ENCODE data around the gene MRPL50. TPM values are rescaled to one million over a fixed set of nuclear protein-coding genes. Genes with fewer than 3 reads are reported as not detected.

Gene MRPL50
- total RNA-seq (1 to 10 TPM; 6.6 TPM), total RNA-seq (22.3 to 59.8 reads per million in 2 donors)

GRCh38 chr9:101398068-101398929, at the start of gene MRPL50, which contains the start of gene ZNF189:
Gene MRPL50, minus strand, starts transcription at chr9:101398618. Its CDS starts 26 bp downstream, at chr9:101398592.
Gene ZNF189, plus strand, starts transcription at chr9:101398851. Its CDS starts 306 bp downstream, at chr9:101399157.
- H3K27me3 Mint-ChIP-seq: no peaks in the 10 kb centered on the region
- H3K36me3 Mint-ChIP-seq (ENCODE audit: low read depth): peaks cover 25% of the 10 kb centered on the region

GRCh38 chr9:101446732-101447131, 48.3 kb upstream of the MRPL50 start:
- peaks cover 12% of the 10 kb centered on the region for H3K4me1 Mint-ChIP-seq
- ATAC-seq (no peak), DNase-seq (no peak)
- H3K4me3 Mint-ChIP-seq: no peak overlapping the region
- peak overlapping the region; percentile 14 for H3K27ac Mint-ChIP-seq
- H3K9me3 ChIP-seq (ENCODE audit: control insufficient read depth, low read length, poor library complexity, severe bottlenecking): peaks cover 3% of the 10 kb centered on the region
- peaks cover 82% of the 10 kb centered on the region for H3K27me3 Mint-ChIP-seq
- peaks cover 7% of the 10 kb centered on the region for H3K36me3 Mint-ChIP-seq (ENCODE audit: low read depth)

More at GRCh38 chr9:101398068-101398929, at the start of gene MRPL50, which contains the start of gene ZNF189:
- ATAC-seq (peak; percentile 96), DNase-seq (peak; percentile 88 to 92 (median 92))
- H3K9me3 ChIP-seq (ENCODE audit: control insufficient read depth, low read length, poor library complexity, severe bottlenecking): no peaks in the 10 kb centered on the region
- peak within 1 kb of the TSS; percentile 99 for H3K4me3 Mint-ChIP-seq
- H3K27ac Mint-ChIP-seq: peak within 1 kb of the TSS; percentile 99
- H3K4me1 Mint-ChIP-seq: peaks cover 45% of the 10 kb centered on the region

GRCh38 chr9:101445353-101446029, 47.1 kb upstream of the MRPL50 start:
- H3K4me3 Mint-ChIP-seq: no peak overlapping the region
- peaks cover 12% of the 10 kb centered on the region for H3K4me1 Mint-ChIP-seq
- peaks cover 8% of the 10 kb centered on the region for H3K9me3 ChIP-seq (ENCODE audit: control insufficient read depth, low read length, poor library complexity, severe bottlenecking)
- H3K27ac Mint-ChIP-seq: no peak overlapping the region
- peaks cover 7% of the 10 kb centered on the region for H3K36me3 Mint-ChIP-seq (ENCODE audit: low read depth)
- DNase-seq (no peak), ATAC-seq (no peak)
- H3K27me3 Mint-ChIP-seq: peaks cover 80% of the 10 kb centered on the region

GRCh38 chr9:101443364-101443771, 45.0 kb upstream of the MRPL50 start:
- ATAC-seq: no peak
- H3K9me3 ChIP-seq (ENCODE audit: control insufficient read depth, low read length, poor library complexity, severe bottlenecking): peaks cover 8% of the 10 kb centered on the region
- H3K4me3 Mint-ChIP-seq: no peak overlapping the region
- peaks cover 4% of the 10 kb centered on the region for H3K4me1 Mint-ChIP-seq
- no peak for DNase-seq
- peaks cover 73% of the 10 kb centered on the region for H3K27me3 Mint-ChIP-seq
- no peak overlapping the region for H3K27ac Mint-ChIP-seq
- H3K36me3 Mint-ChIP-seq (ENCODE audit: low read depth): peaks cover 4% of the 10 kb centered on the region

GRCh38 chr9:101442736-101443135, 44.3 kb upstream of the MRPL50 start:
- peaks cover 4% of the 10 kb centered on the region for H3K36me3 Mint-ChIP-seq (ENCODE audit: low read depth)
- peaks cover 4% of the 10 kb centered on the region for H3K4me1 Mint-ChIP-seq
- no peak overlapping the region for H3K4me3 Mint-ChIP-seq
- H3K9me3 ChIP-seq (ENCODE audit: control insufficient read depth, low read length, poor library complexity, severe bottlenecking): peaks cover 8% of the 10 kb centered on the region
- no peak for ATAC-seq
- H3K27ac Mint-ChIP-seq: no peak overlapping the region
- DNase-seq: no peak
- H3K27me3 Mint-ChIP-seq: peaks cover 71% of the 10 kb centered on the region

GRCh38 chr9:101442318-101442717, 43.9 kb upstream of the MRPL50 start:
- H3K4me3 Mint-ChIP-seq: no peak overlapping the region
- peaks cover 74% of the 10 kb centered on the region for H3K27me3 Mint-ChIP-seq
- peaks cover 4% of the 10 kb centered on the region for H3K36me3 Mint-ChIP-seq (ENCODE audit: low read depth)
- H3K9me3 ChIP-seq (ENCODE audit: control insufficient read depth, low read length, poor library complexity, severe bottlenecking): peaks cover 8% of the 10 kb centered on the region
- no peak for ATAC-seq
- no peak for DNase-seq
- H3K27ac Mint-ChIP-seq: no peak overlapping the region
- H3K4me1 Mint-ChIP-seq: peaks cover 4% of the 10 kb centered on the region

- ATAC-seq (no peak), DNase-seq (no peak)
- Mint-ChIP-seq H3K36me3 (ENCODE audit: low read depth) (peaks cover 4% of the 10 kb centered on the region), H3K27me3 (peaks cover 72% of the 10 kb centered on the region), H3K4me1 (peaks cover 4% of the 10 kb centered on the region), H3K27ac (no peak overlapping the region), H3K4me3 (no peak overlapping the region)
- peaks cover 5% of the 10 kb centered on the region for H3K9me3 ChIP-seq (ENCODE audit: control insufficient read depth, low read length, poor library complexity, severe bottlenecking)
These were observed 42.4 kb upstream of the MRPL50 start for GRCh38 chr9:101440714-101441230.

- ATAC-seq (no peak), DNase-seq (no peak)
- Mint-ChIP-seq H3K36me3 (ENCODE audit: low read depth) (no peaks in the 10 kb centered on the region), H3K4me1 (no peaks in the 10 kb centered on the region), H3K4me3 (no peak overlapping the region), H3K27me3 (peaks cover 72% of the 10 kb centered on the region), H3K27ac (no peak overlapping the region)
- H3K9me3 ChIP-seq (ENCODE audit: control insufficient read depth, low read length, poor library complexity, severe bottlenecking): peaks cover 5% of the 10 kb centered on the region
These were observed 40.1 kb upstream of the MRPL50 start for GRCh38 chr9:101438523-101438922.

- Mint-ChIP-seq H3K27me3 (peaks cover 66% of the 10 kb centered on the region), H3K36me3 (ENCODE audit: low read depth) (no peaks in the 10 kb centered on the region)
- no peak for DNase-seq
These were observed 39.4 kb upstream of the MRPL50 start for GRCh38 chr9:101437806-101438232.

GRCh38 chr9:101435601-101436079, 37.2 kb upstream of the MRPL50 start, which contains the start of gene ALDOB:
Gene ALDOB, minus strand, starts transcription at chr9:101435774. Its CDS starts 4,887 bp downstream, at chr9:101430887.
- H3K4me3 Mint-ChIP-seq: no peak within 1 kb of the TSS
- H3K27ac Mint-ChIP-seq: no peak within 1 kb of the TSS
- DNase-seq: no peak
- peaks cover 2% of the 10 kb centered on the region for H3K9me3 ChIP-seq (ENCODE audit: control insufficient read depth, low read length, poor library complexity, severe bottlenecking)
- ATAC-seq: no peak
- H3K36me3 Mint-ChIP-seq (ENCODE audit: low read depth): no peaks in the 10 kb centered on the region
- H3K4me1 Mint-ChIP-seq: no peaks in the 10 kb centered on the region
- peaks cover 51% of the 10 kb centered on the region for H3K27me3 Mint-ChIP-seq

More at GRCh38 chr9:101437806-101438232, 39.4 kb upstream of the MRPL50 start:
- ATAC-seq: no peak
- Mint-ChIP-seq H3K4me1 (no peaks in the 10 kb centered on the region), H3K4me3 (no peak overlapping the region), H3K27ac (no peak overlapping the region)
- H3K9me3 ChIP-seq (ENCODE audit: control insufficient read depth, low read length, poor library complexity, severe bottlenecking): peaks cover 5% of the 10 kb centered on the region

- Mint-ChIP-seq H3K4me3 (no peak overlapping the region), H3K4me1 (no peaks in the 10 kb centered on the region), H3K27ac (no peak overlapping the region), H3K36me3 (ENCODE audit: low read depth) (no peaks in the 10 kb centered on the region), H3K27me3 (peaks cover 44% of the 10 kb centered on the region)
- DNase-seq: no peak
- no peak for ATAC-seq
- H3K9me3 ChIP-seq (ENCODE audit: control insufficient read depth, low read length, poor library complexity, severe bottlenecking): no peaks in the 10 kb centered on the region
These were observed 36.6 kb upstream of the MRPL50 start for GRCh38 chr9:101434998-101435397.

GRCh38 chr9:101433229-101433628, 34.8 kb upstream of the MRPL50 start:
- no peaks in the 10 kb centered on the region for H3K9me3 ChIP-seq (ENCODE audit: control insufficient read depth, low read length, poor library complexity, severe bottlenecking)
- no peaks in the 10 kb centered on the region for H3K4me1 Mint-ChIP-seq
- DNase-seq (no peak), ATAC-seq (no peak)
- no peak overlapping the region for H3K4me3 Mint-ChIP-seq
- no peaks in the 10 kb centered on the region for H3K36me3 Mint-ChIP-seq (ENCODE audit: low read depth)
- H3K27ac Mint-ChIP-seq: no peak overlapping the region
- H3K27me3 Mint-ChIP-seq: peaks cover 38% of the 10 kb centered on the region

- no peak overlapping the region for H3K27ac Mint-ChIP-seq
- H3K9me3 ChIP-seq (ENCODE audit: control insufficient read depth, low read length, poor library complexity, severe bottlenecking): no peaks in the 10 kb centered on the region
- no peaks in the 10 kb centered on the region for H3K4me1 Mint-ChIP-seq
- no peaks in the 10 kb centered on the region for H3K36me3 Mint-ChIP-seq (ENCODE audit: low read depth)
- no peak overlapping the region for H3K4me3 Mint-ChIP-seq
- no peak for ATAC-seq
- H3K27me3 Mint-ChIP-seq: peaks cover 34% of the 10 kb centered on the region
- DNase-seq: no peak
These were observed 34.3 kb upstream of the MRPL50 start for GRCh38 chr9:101432740-101433139.

Measured in T-helper 17 cell (primary cell).